ENCODE data around the gene NSUN7. TPM values are rescaled to one million over a fixed set of nuclear protein-coding genes. Genes with fewer than 3 reads are reported as not detected.

NSUN7 gene
- total RNA-seq, 1 experiment from 2014 or later = 0.90 TPM

GRCh38 chr4:40840985-40841571 lies 91.3 kb downstream of the NSUN7 start:
- ChIA-PET POLR2A (ENCODE audit: low non-redundant PET) (interaction anchor here (0.6 kb wide), 2 partner anchors 12 to 1108 kb away, joined by 5 to 6 read pairs; no protein-coding TSS in a partner anchor), CTCF (interaction anchor here (0.5 to 1.8 kb wide), 10 partner anchors 8 to 1038 kb away, joined by 3 to 15 read pairs (median 5); no protein-coding TSS in a partner anchor)
- intact Hi-C loops (cut with micrococcal nuclease; ENCODE audit: unreplicated experiment) = loop anchor here (1.0 to 5.0 kb wide), 2 partner anchors 56 to 104 kb away; no protein-coding TSS in a partner anchor
- no TSS peak for BruUV-seq (replicated peaks)
- TF ChIP-seq EZH2 (IDR thresholded peaks at IDR 0.05; ENCODE audit: borderline replicate concordance, low read depth, low read length, poor library complexity, severe bottlenecking) (no peak), CTCF (conservative IDR thresholded peaks at IDR 0.05; ENCODE audit: low read depth, low read length) (peak; percentile 97)
- H3K9me3 ChIP-seq (ENCODE audit: low read depth, low read length, poor library complexity, severe bottlenecking) = no peaks in the 10 kb centered on the region
- H3K4me3 ChIP-seq (ENCODE audit: low read depth, low read length, poor library complexity, severe bottlenecking) = no peak overlapping the region
- no peaks in the 10 kb centered on the region for H3K27me3 ChIP-seq (replicated peaks; ENCODE audit: insufficient read depth, low read depth, low read length, poor library complexity)
- H3K36me3 ChIP-seq (ENCODE audit: insufficient read depth, low read length, poor library complexity, severe bottlenecking) = no peaks in the 10 kb centered on the region
- no peak overlapping the region for H3K27ac ChIP-seq (ENCODE audit: low read depth, low read length, poor library complexity, severe bottlenecking)
- H3K4me1 ChIP-seq (ENCODE audit: insufficient read depth, low read length, poor library complexity, severe bottlenecking) = no peaks in the 10 kb centered on the region
- DNase-seq (ENCODE audit: low spot score) = peak; percentile 91

GRCh38 chr4:40842318-40842717 lies 92.6 kb downstream of the NSUN7 start:
- H3K9me3 ChIP-seq (ENCODE audit: low read depth, low read length, poor library complexity, severe bottlenecking) = no peaks in the 10 kb centered on the region
- no peak for TF ChIP-seq EZH2 (IDR thresholded peaks at IDR 0.05; ENCODE audit: borderline replicate concordance, low read depth, low read length, poor library complexity, severe bottlenecking)
- no peak for TF ChIP-seq CTCF (conservative IDR thresholded peaks at IDR 0.05; ENCODE audit: low read depth, low read length)
- H3K27ac ChIP-seq (ENCODE audit: low read depth, low read length, poor library complexity, severe bottlenecking) = no peak overlapping the region
- no peak overlapping the region for H3K4me3 ChIP-seq (ENCODE audit: low read depth, low read length, poor library complexity, severe bottlenecking)
- H3K4me1 ChIP-seq (ENCODE audit: insufficient read depth, low read length, poor library complexity, severe bottlenecking) = no peaks in the 10 kb centered on the region
- ChIA-PET CTCF (interaction anchor here (0.7 kb wide), 1 partner anchor 166 kb away, joined by 7 read pairs; no protein-coding TSS in a partner anchor), POLR2A (ENCODE audit: low non-redundant PET) (no interaction called here)
- intact Hi-C loops (cut with micrococcal nuclease; ENCODE audit: unreplicated experiment) = loop anchor here (5.0 kb wide), 1 partner anchor 105 kb away; no protein-coding TSS in a partner anchor
- BruUV-seq (replicated peaks) = no TSS peak
- H3K27me3 ChIP-seq (replicated peaks; ENCODE audit: insufficient read depth, low read depth, low read length, poor library complexity) = no peaks in the 10 kb centered on the region
- H3K36me3 ChIP-seq (ENCODE audit: insufficient read depth, low read length, poor library complexity, severe bottlenecking) = no peaks in the 10 kb centered on the region
- DNase-seq (ENCODE audit: low spot score) = no peak

GRCh38 chr4:40842725-40843423 lies 93.1 kb downstream of the NSUN7 start:
- TF ChIP-seq EZH2 (IDR thresholded peaks at IDR 0.05; ENCODE audit: borderline replicate concordance, low read depth, low read length, poor library complexity, severe bottlenecking) (no peak), CTCF (conservative IDR thresholded peaks at IDR 0.05; ENCODE audit: low read depth, low read length) (no peak)
- H3K27me3 ChIP-seq (replicated peaks; ENCODE audit: insufficient read depth, low read depth, low read length, poor library complexity) = no peaks in the 10 kb centered on the region
- H3K27ac ChIP-seq (ENCODE audit: low read depth, low read length, poor library complexity, severe bottlenecking) = no peak overlapping the region
- H3K36me3 ChIP-seq (ENCODE audit: insufficient read depth, low read length, poor library complexity, severe bottlenecking) = no peaks in the 10 kb centered on the region
- no peak overlapping the region for H3K4me3 ChIP-seq (ENCODE audit: low read depth, low read length, poor library complexity, severe bottlenecking)
- ChIA-PET CTCF (interaction anchor here (0.5 to 0.7 kb wide), 2 partner anchors 165 to 175 kb away, joined by 3 to 7 read pairs; no protein-coding TSS in a partner anchor), POLR2A (ENCODE audit: low non-redundant PET) (no interaction called here)
- H3K9me3 ChIP-seq (ENCODE audit: low read depth, low read length, poor library complexity, severe bottlenecking) = no peaks in the 10 kb centered on the region
- intact Hi-C loops (cut with micrococcal nuclease; ENCODE audit: unreplicated experiment) = loop anchor here (5.0 kb wide), 1 partner anchor 106 kb away; no protein-coding TSS in a partner anchor
- BruUV-seq (replicated peaks) = no TSS peak
- H3K4me1 ChIP-seq (ENCODE audit: insufficient read depth, low read length, poor library complexity, severe bottlenecking) = no peaks in the 10 kb centered on the region
- DNase-seq (ENCODE audit: low spot score) = no peak
